GM12891 (cell line): ENCODE measurements around the gene SYNE3.

Source experiments
- PAX5 ChIP-seq: IDR thresholded peaks from 2 replicates; pipeline ENCODE4 v1.6.1; 2011; ENCODE audit warnings: low read length, moderate library complexity, mild to moderate bottlenecking; ENCODE audit not compliant: insufficient read depth, severe bottlenecking
- POLR2A ChIP-seq: IDR thresholded peaks from 2 replicates; pipeline ENCODE4 v1.6.1; 2011; ENCODE audit warnings: low read depth, low read length, control low read depth
- POLR2AphosphoS5 ChIP-seq: IDR thresholded peaks from 2 replicates; pipeline ENCODE4 v1.6.1; 2011; ENCODE audit warnings: low read depth, low read length, control low read depth
- POU2F2 ChIP-seq: IDR thresholded peaks from 2 replicates; pipeline ENCODE4 v1.6.1; 2011; ENCODE audit warnings: low read depth, mild to moderate bottlenecking, control low read depth, low read length, moderate library complexity
- TAF1 ChIP-seq: IDR thresholded peaks from 2 replicates; pipeline ENCODE4 v1.6.1; 2011; ENCODE audit warnings: low read depth, low read length, control low read depth

DNA sequence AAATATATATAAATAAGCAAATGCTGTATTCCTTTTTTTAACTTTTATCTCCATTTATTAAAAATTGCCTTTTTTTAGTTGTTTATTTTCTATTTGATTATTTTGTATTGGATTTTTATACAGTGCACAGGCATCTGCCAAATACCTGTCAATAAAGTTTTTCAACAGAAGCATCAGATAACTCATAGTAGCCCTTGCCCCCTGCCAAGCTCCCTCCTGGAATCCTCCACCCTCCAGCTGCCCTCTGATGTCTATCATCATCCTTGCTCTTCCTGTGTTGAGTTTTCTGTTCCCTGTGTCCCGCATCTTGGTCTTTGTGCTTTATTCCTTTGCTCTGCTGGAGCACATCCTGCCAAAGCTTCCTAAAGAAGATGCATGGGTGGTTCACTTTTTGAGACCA is 35.0 kb upstream of the SYNE3 start:
- TF ChIP-seq POLR2A = no peak
- no peak for TF ChIP-seq PAX5
- no peak for TF ChIP-seq POLR2AphosphoS5
- TF ChIP-seq TAF1 = no peak
- TF ChIP-seq POU2F2 = no peak
